Measurements from ENCODE around the gene SIX3.

SIX3 gene

GRCh38 chr2:44929735-44930273 is 11.7 kb upstream of the SIX3 start:
- no peak for TF ChIP-seq CTCF (IDR thresholded peaks at IDR 0.05; ENCODE audit: control insufficient read depth, insufficient read depth, low read depth, low read length, missing control alignments)
- DNase-seq (ENCODE audit: low read depth): no peak
- H3K4me3 ChIP-seq (ENCODE audit: control insufficient read depth, low read depth, low read length): no peak overlapping the region

- H3K4me3 ChIP-seq (ENCODE audit: control insufficient read depth, low read depth, low read length): no peak overlapping the region
- no peak for DNase-seq (ENCODE audit: low read depth)
- TF ChIP-seq CTCF (IDR thresholded peaks at IDR 0.05; ENCODE audit: control insufficient read depth, insufficient read depth, low read depth, low read length, missing control alignments): no peak
Observed at GRCh38 chr2:44930274-44931197, 11.0 kb upstream of the SIX3 start.

- no peak for TF ChIP-seq CTCF (IDR thresholded peaks at IDR 0.05; ENCODE audit: control insufficient read depth, insufficient read depth, low read depth, low read length, missing control alignments)
- no peak overlapping the region for H3K4me3 ChIP-seq (ENCODE audit: control insufficient read depth, low read depth, low read length)
- DNase-seq (ENCODE audit: low read depth): no peak
Observed at GRCh38 chr2:44931198-44931780, 10.2 kb upstream of the SIX3 start.

DNA sequence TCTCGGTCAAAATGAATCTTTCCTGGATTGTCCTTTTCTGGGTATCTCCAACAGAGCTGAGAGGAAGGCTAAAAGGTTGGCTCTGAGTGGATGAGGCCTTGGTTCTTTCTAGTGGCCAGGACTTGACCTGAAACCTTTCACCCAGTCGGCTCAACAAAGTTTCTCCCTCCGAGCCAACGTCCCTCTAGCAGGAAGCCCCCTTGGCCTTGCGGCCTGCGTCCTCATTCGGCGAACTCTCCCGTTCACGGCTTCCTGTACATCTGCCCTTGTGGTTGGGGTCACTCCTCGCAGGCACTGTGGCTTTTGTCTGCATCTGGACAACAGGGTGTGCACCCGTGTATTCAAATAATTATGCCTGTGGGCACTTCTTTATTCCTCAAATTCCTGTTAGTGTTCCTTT is 9.4 kb upstream of the SIX3 start:
- DNase-seq (ENCODE audit: low read depth): no peak
- no peak for TF ChIP-seq CTCF (IDR thresholded peaks at IDR 0.05; ENCODE audit: control insufficient read depth, insufficient read depth, low read depth, low read length, missing control alignments)

GRCh38 chr2:44932564-44933392 is 8.7 kb upstream of the SIX3 start:
- no peak overlapping the region for H3K4me3 ChIP-seq (ENCODE audit: control insufficient read depth, low read depth, low read length)
- no peak for DNase-seq (ENCODE audit: low read depth)
- TF ChIP-seq CTCF (IDR thresholded peaks at IDR 0.05; ENCODE audit: control insufficient read depth, insufficient read depth, low read depth, low read length, missing control alignments): no peak

More for the DNA sequence above, 9.4 kb upstream of the SIX3 start:
- H3K4me3 ChIP-seq (ENCODE audit: control insufficient read depth, low read depth, low read length): no peak overlapping the region

GRCh38 chr2:44933434-44933951 is 8.0 kb upstream of the SIX3 start:
- DNase-seq (ENCODE audit: low read depth): no peak
- no peak overlapping the region for H3K4me3 ChIP-seq (ENCODE audit: control insufficient read depth, low read depth, low read length)
- TF ChIP-seq CTCF (IDR thresholded peaks at IDR 0.05; ENCODE audit: control insufficient read depth, insufficient read depth, low read depth, low read length, missing control alignments): no peak
